ENCODE results near the gene GTPBP1.

Gene GTPBP1

DNA sequence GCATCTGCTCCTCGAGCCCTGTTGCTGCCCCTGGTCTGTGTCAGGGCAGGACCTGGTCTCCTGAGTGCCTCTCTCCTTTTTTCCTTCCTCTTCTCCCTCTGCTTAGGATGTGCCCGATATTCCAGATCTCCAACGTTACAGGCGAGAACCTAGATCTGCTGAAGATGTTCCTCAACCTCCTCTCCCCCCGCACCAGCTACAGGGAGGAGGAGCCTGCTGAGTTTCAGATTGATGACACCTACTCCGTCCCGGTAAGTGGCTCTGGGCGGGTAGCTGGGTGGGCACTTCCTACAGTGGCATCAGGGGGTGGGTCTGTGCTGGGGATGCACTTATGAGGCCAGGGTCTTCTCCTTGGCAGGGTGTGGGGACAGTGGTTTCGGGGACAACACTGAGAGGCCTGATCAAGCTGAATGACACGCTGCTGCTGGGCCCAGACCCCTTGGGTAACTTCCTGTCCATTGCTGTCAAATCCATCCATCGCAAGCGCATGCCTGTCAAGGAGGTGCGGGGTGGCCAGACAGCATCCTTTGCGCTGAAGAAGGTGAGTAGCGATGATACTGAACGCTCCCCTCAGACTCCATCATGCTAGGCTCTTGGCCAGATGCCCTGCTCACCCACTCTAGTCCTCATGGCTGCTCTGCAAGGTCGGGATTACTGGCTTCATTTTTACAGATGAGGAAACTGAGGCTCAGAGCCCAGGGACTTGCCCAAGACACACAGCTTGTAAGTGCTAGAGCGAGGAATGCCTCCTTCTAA lies 20.3 kb downstream of the GTPBP1 start:
- H3K4me1 ChIP-seq (ENCODE audit: low read length): no peaks in the 10 kb centered on the region
- no peaks in the 10 kb centered on the region for H4K20me1 ChIP-seq (ENCODE audit: insufficient read depth, low read length)
- H3K79me2 ChIP-seq (ENCODE audit: low read length): peaks cover 30% of the 10 kb centered on the region
- peaks cover 16% of the 10 kb centered on the region for H3K36me3 ChIP-seq (replicated peaks; ENCODE audit: insufficient read depth, low read length)
- no peak overlapping the region for H3K4me2 ChIP-seq (ENCODE audit: low read depth, low read length)
- H3K9ac ChIP-seq (ENCODE audit: low read length): no peak overlapping the region
- H3K9me2 ChIP-seq (replicated peaks; ENCODE audit: insufficient read depth, low read length): no peaks in the 10 kb centered on the region
- TF ChIP-seq EZH2phosphoT487 (IDR thresholded peaks at IDR 0.05; ENCODE audit: low read length): no peak
- TF ChIP-seq, protein P1, sequence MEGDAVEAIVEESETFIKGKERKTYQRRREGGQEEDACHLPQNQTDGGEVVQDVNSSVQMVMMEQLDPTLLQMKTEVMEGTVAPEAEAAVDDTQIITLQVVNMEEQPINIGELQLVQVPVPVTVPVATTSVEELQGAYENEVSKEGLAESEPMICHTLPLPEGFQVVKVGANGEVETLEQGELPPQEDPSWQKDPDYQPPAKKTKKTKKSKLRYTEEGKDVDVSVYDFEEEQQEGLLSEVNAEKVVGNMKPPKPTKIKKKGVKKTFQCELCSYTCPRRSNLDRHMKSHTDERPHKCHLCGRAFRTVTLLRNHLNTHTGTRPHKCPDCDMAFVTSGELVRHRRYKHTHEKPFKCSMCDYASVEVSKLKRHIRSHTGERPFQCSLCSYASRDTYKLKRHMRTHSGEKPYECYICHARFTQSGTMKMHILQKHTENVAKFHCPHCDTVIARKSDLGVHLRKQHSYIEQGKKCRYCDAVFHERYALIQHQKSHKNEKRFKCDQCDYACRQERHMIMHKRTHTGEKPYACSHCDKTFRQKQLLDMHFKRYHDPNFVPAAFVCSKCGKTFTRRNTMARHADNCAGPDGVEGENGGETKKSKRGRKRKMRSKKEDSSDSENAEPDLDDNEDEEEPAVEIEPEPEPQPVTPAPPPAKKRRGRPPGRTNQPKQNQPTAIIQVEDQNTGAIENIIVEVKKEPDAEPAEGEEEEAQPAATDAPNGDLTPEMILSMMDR (IDR thresholded peaks at IDR 0.05; ENCODE audit: low read length): no peak
- no peak for TF ChIP-seq EZH2 (optimal IDR thresholded peaks at IDR 0.05; ENCODE audit: low read depth, low read length)
- peak; percentile 2 for DNase-seq
- H2AFZ ChIP-seq (ENCODE audit: low read length): no peak overlapping the region
- H3F3A ChIP-seq (ENCODE audit: insufficient read depth, low read length): peaks cover 14% of the 10 kb centered on the region; the same call in 1 of the 2 replicates
- no peaks in the 10 kb centered on the region for H3K27me3 ChIP-seq (replicated peaks; ENCODE audit: insufficient read depth, low read length)
- no peak overlapping the region for H3K27ac ChIP-seq (ENCODE audit: low read length)
- H3K4me3 ChIP-seq (ENCODE audit: low read length): no peak overlapping the region
- H3K9me3 ChIP-seq (replicated peaks; ENCODE audit: insufficient read depth, low read length): no peaks in the 10 kb centered on the region

DNA sequence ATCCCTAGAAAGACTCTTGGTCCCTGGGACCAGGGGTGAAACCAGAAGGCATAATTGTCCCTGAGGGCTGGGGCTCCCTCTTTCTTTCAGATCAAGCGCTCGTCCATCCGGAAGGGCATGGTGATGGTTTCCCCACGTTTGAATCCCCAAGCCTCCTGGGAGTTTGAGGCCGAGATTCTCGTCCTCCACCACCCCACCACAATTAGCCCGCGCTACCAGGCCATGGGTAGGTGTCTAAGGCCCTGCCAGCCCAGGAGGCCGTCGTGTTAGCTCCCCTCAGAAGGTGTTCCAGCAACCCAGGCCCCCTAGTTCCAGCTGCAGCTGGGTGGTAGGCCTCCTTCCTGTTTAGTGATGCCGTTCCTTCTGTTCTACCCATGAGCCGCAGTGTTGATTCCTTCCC lies 21.4 kb downstream of the GTPBP1 start:
- no peak overlapping the region for H3K4me3 ChIP-seq (ENCODE audit: low read length)
- no peaks in the 10 kb centered on the region for H3K9me2 ChIP-seq (replicated peaks; ENCODE audit: insufficient read depth, low read length)
- TF ChIP-seq, protein P1 (IDR thresholded peaks at IDR 0.05; ENCODE audit: low read length): no peak
- TF ChIP-seq EZH2phosphoT487 (IDR thresholded peaks at IDR 0.05; ENCODE audit: low read length): no peak
- no peak for TF ChIP-seq EZH2 (optimal IDR thresholded peaks at IDR 0.05; ENCODE audit: low read depth, low read length)
- no peak overlapping the region for H3K27ac ChIP-seq (ENCODE audit: low read length)
- H4K20me1 ChIP-seq (ENCODE audit: insufficient read depth, low read length): no peaks in the 10 kb centered on the region
- peaks cover 17% of the 10 kb centered on the region for H3F3A ChIP-seq (ENCODE audit: insufficient read depth, low read length)
- no peak overlapping the region for H2AFZ ChIP-seq (ENCODE audit: low read length)
- peak; percentile 2 for DNase-seq
- H3K4me2 ChIP-seq (ENCODE audit: low read depth, low read length): no peak overlapping the region
- no peaks in the 10 kb centered on the region for H3K9me3 ChIP-seq (replicated peaks; ENCODE audit: insufficient read depth, low read length)
- no peaks in the 10 kb centered on the region for H3K27me3 ChIP-seq (replicated peaks; ENCODE audit: insufficient read depth, low read length)
- peaks cover 16% of the 10 kb centered on the region for H3K36me3 ChIP-seq (replicated peaks; ENCODE audit: insufficient read depth, low read length)
- no peaks in the 10 kb centered on the region for H3K4me1 ChIP-seq (ENCODE audit: low read length)
- no peak overlapping the region for H3K9ac ChIP-seq (ENCODE audit: low read length)
- H3K79me2 ChIP-seq (ENCODE audit: low read length): peaks cover 23% of the 10 kb centered on the region; the same call in 1 of the 2 replicates

DNA sequence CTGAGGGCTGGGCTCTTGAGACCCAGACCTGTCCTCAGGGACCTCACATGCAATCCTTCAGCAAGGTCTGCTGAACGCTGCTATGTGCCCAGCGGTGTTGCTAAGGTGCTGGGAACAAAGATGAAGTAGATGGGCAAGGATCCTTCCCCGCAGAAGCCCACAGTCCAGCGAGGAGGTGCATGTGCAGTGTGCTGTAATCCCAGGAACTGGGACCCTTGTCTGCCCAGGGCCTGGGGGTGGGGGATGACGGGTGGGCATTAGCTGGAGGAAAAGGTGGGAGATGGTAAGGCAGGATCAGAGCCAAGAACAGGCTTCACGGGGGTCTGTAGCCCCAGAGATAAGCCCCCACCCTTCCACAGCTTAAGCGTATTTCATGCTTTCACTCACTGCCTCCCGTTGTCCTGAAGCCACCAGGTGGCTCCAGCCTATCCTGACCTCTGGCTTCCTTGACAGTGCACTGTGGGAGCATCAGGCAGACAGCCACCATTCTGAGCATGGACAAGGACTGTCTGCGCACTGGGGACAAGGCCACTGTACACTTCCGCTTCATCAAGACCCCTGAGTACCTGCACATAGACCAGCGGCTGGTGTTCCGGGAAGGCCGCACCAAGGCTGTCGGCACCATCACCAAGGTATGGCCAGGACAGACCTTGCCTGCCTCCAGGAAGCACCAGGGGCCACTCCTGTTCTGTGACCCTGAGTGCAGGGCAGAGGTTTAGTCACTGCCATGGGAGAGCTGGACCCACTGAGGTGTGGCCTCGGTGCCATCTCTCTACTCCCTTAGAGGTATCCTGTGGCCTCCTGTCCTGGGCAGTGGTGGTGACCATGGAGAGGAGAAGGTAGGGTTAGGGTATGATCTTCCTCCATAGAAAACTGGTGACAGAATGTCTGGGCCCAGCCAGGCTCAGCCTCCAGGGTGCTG lies 22.0 kb downstream of the GTPBP1 start:
- H3K9me3 ChIP-seq (replicated peaks; ENCODE audit: insufficient read depth, low read length): no peaks in the 10 kb centered on the region
- H2AFZ ChIP-seq (ENCODE audit: low read length): no peak overlapping the region
- DNase-seq: peak; percentile 2
- 0 out of 2 replicates have a peak, but pooled peaks cover 18% of the 10 kb centered on the region for H3K79me2 ChIP-seq (ENCODE audit: low read length)
- no peak overlapping the region for H3K4me3 ChIP-seq (ENCODE audit: low read length)
- H3K9me2 ChIP-seq (replicated peaks; ENCODE audit: insufficient read depth, low read length): no peaks in the 10 kb centered on the region
- no peaks in the 10 kb centered on the region for H3K27me3 ChIP-seq (replicated peaks; ENCODE audit: insufficient read depth, low read length)
- H3K4me1 ChIP-seq (ENCODE audit: low read length): no peaks in the 10 kb centered on the region
- H4K20me1 ChIP-seq (ENCODE audit: insufficient read depth, low read length): no peaks in the 10 kb centered on the region
- peaks cover 11% of the 10 kb centered on the region for H3K36me3 ChIP-seq (replicated peaks; ENCODE audit: insufficient read depth, low read length)
- no peak overlapping the region for H3K4me2 ChIP-seq (ENCODE audit: low read depth, low read length)
- peaks cover 20% of the 10 kb centered on the region for H3F3A ChIP-seq (ENCODE audit: insufficient read depth, low read length)
- no peak overlapping the region for H3K27ac ChIP-seq (ENCODE audit: low read length)
- no peak overlapping the region for H3K9ac ChIP-seq (ENCODE audit: low read length)
- TF ChIP-seq EZH2 (optimal IDR thresholded peaks at IDR 0.05; ENCODE audit: low read depth, low read length): no peak
- TF ChIP-seq, protein P1 (IDR thresholded peaks at IDR 0.05; ENCODE audit: low read length): no peak
- TF ChIP-seq EZH2phosphoT487 (IDR thresholded peaks at IDR 0.05; ENCODE audit: low read length): no peak

Data from MM.1S (cell line).